A673 (cell line): ENCODE data around the gene VPS13D. TPM values are rescaled to one million over a fixed set of nuclear protein-coding genes. Genes with fewer than 3 reads are reported as not detected.

Experiments used
- BruUV-seq: library from RNA; stranded (reverse); fragments of 400-500 nt; replicated peaks from 2 replicates; lab custom pipeline; 2021; lab: Mats Ljungman, UMichigan
- CTCF ChIA-PET: fragments of 300-600 bp; sonication (Branson Sonifier 250); formaldehyde crosslinking; loops from one replicate; lab custom pipeline; 2022; ENCODE audit warnings: antibody characterized with exemption; lab: Charles Lee
- POLR2A ChIA-PET: fragments of 300-600 bp; sonication (Branson Sonifier 250); formaldehyde crosslinking; loops from one replicate; lab custom pipeline; 2022; ENCODE audit warnings: antibody characterized with exemption; ENCODE audit not compliant: low non-redundant PET; lab: Charles Lee
- DNase-seq: peaks from one replicate; pipeline ENCODE4 v3.0.0-alpha.2; 2015; ENCODE audit warnings: low spot score
- H3K27ac ChIP-seq: fragments of 200-600 bp; sonication (generic); 2 replicates; pipeline ENCODE4 v1.5.1; 2016; ENCODE audit warnings: mixed run types, low read depth, mild to moderate bottlenecking, mixed read lengths, antibody characterized with exemption, low read length; ENCODE audit not compliant: poor library complexity, severe bottlenecking
- H3K27me3 ChIP-seq: fragments of 200-600 bp; sonication (generic); replicated peaks from 2 replicates; pipeline ENCODE4 v1.6.1; 2017; ENCODE audit warnings: mixed run types, low read depth, mild to moderate bottlenecking, mixed read lengths, antibody characterized with exemption, low read length; ENCODE audit not compliant: insufficient read depth, poor library complexity
- H3K36me3 ChIP-seq: fragments of 200-600 bp; sonication (generic); 2 replicates; pipeline ENCODE4 v1.6.1; 2016; ENCODE audit warnings: mixed run types, mild to moderate bottlenecking, mixed read lengths, antibody characterized with exemption, low read length; ENCODE audit not compliant: insufficient read depth, poor library complexity, severe bottlenecking
- H3K4me1 ChIP-seq: fragments of 200-600 bp; sonication (generic); 2 replicates; pipeline ENCODE4 v1.6.1; 2017; ENCODE audit warnings: mixed run types, mild to moderate bottlenecking, mixed read lengths, antibody characterized with exemption, low read length; ENCODE audit not compliant: insufficient read depth, poor library complexity, severe bottlenecking
- H3K4me3 ChIP-seq: fragments of 200-600 bp; sonication (generic); 2 replicates; pipeline ENCODE4 v1.5.1; 2016; ENCODE audit warnings: low read depth, mixed run types, mild to moderate bottlenecking, mixed read lengths, low read length; ENCODE audit not compliant: poor library complexity, severe bottlenecking
- H3K9me3 ChIP-seq: fragments of 200-600 bp; sonication (generic); 2 replicates; pipeline ENCODE4 v1.6.1; 2016; ENCODE audit warnings: mixed run types, low read depth, mild to moderate bottlenecking, mixed read lengths, antibody characterized with exemption, low read length; ENCODE audit not compliant: poor library complexity, severe bottlenecking
- CTCF ChIP-seq: fragments of 300-800, 200-600 bp; sonication (generic); conservative IDR thresholded peaks from 2 replicates; pipeline ENCODE4 v1.5.1; 2017; ENCODE audit warnings: low read depth, mild to moderate bottlenecking, antibody characterized with exemption, low read length, moderate library complexity, mixed read lengths
- EZH2 ChIP-seq: fragments of 200-600 bp; sonication (generic); IDR thresholded peaks from 2 replicates; pipeline ENCODE4 v1.6.1; 2017; ENCODE audit warnings: borderline replicate concordance, low read depth, mild to moderate bottlenecking, mixed read lengths, antibody characterized with exemption, low read length; ENCODE audit not compliant: poor library complexity, severe bottlenecking
- intact Hi-C: fragments of 100-400 bp; cut with micrococcal nuclease; formaldehyde crosslinking; loops from one replicate; pipeline ENCODE4 v1.10.0; 2022; ENCODE audit not compliant: unreplicated experiment
- total RNA-seq: library from RNA; stranded (reverse); gene quantifications from 2 replicates; pipeline ENCODE4 v1.2.3, GENCODE V29; 2021

VPS13D gene
- total RNA-seq, 1 experiment from 2014 or later: 32.5 TPM

- ChIA-PET POLR2A (no interaction called here), CTCF (no interaction called here)
- H3K4me1 ChIP-seq: no peaks in the 10 kb centered on the region
- H3K36me3 ChIP-seq: no peaks in the 10 kb centered on the region
- no peak for DNase-seq
- H3K9me3 ChIP-seq: no peaks in the 10 kb centered on the region
- TF ChIP-seq EZH2 (no peak), CTCF (no peak)
- no peak overlapping the region for H3K27ac ChIP-seq
- intact Hi-C loops: no loop called here
- H3K27me3 ChIP-seq: no peaks in the 10 kb centered on the region
- H3K4me3 ChIP-seq: no peak overlapping the region
- BruUV-seq: no TSS peak
Observed at GRCh38 chr1:12397462-12398450, 167.9 kb downstream of the VPS13D start.

- no peak for DNase-seq
- no TSS peak for BruUV-seq
- Histone ChIP-seq H3K27me3 (no peaks in the 10 kb centered on the region), H3K4me1 (no peaks in the 10 kb centered on the region), H3K27ac (no peak overlapping the region), H3K9me3 (no peaks in the 10 kb centered on the region), H3K36me3 (no peaks in the 10 kb centered on the region), H3K4me3 (no peak overlapping the region)
- ChIA-PET POLR2A (no interaction called here), CTCF (no interaction called here)
- no peak for TF ChIP-seq CTCF
- TF ChIP-seq EZH2: no peak
- intact Hi-C loops: no loop called here
Observed at GRCh38 chr1:12398479-12398878, 168.6 kb downstream of the VPS13D start.

GRCh38 chr1:12400027-12400693, 170.3 kb downstream of the VPS13D start:
- POLR2A ChIA-PET: no interaction called here
- no peak for DNase-seq
- Histone ChIP-seq H3K4me3 (no peak overlapping the region), H3K27ac (no peak overlapping the region), H3K36me3 (no peaks in the 10 kb centered on the region), H3K9me3 (no peaks in the 10 kb centered on the region), H3K27me3 (no peaks in the 10 kb centered on the region), H3K4me1 (no peaks in the 10 kb centered on the region)
- intact Hi-C loops: no loop called here
- TF ChIP-seq EZH2 (no peak), CTCF (no peak)
- BruUV-seq: no TSS peak
- CTCF ChIA-PET: no interaction called here
